Activated CD8-positive, alpha-beta memory T cell treated with anti-CD3 and anti-CD28 coated beads for 1 hour (primary cell): ENCODE data around the gene RABL3.

Source experiments
- DNase-seq, 2 donors: peaks; one replicate each; pipeline ENCODE4 v3.0.0-alpha.2; 2020; ENCODE audit warnings: low read depth in 1 of 2; ENCODE audit errors: extremely low read depth in 1 of 2

The RABL3 gene

GRCh38 chr3:120749843-120750242 lies 7.5 kb upstream of the RABL3 start:
- no peak for DNase-seq

- no peak for DNase-seq
Observed at GRCh38 chr3:120745466-120745865, 3.1 kb upstream of the RABL3 start.

DNA sequence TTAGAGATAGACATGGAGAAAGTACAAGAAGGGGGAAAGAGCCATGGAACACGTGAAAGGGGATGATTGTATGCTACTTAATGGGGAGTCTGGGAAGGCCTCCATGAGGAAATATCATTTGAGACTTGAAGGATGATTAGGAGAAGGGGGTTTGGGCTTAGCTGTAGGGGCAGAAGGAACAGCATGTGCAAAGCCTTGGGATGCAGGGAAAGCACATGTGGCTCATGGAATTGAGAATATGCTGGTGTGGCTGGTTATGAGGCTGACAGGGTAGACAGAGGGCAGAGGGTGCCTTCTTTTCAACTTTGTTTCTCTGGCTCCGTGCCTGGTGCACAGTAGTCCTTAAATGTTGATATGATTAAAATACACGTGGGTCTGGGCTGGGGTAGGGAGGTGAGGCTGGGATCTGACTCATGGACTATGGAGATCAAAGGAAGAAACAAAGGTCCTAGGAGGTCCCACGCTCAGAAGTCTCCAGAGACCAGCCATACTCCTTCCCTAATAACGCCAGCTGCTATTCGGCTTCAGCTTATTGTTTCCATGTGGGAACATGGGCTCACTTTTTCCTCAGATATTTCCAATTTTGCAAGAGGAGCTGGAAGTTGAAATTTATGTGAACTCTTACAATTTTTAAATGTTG lies 1.4 kb upstream of the RABL3 start:
- no peak for DNase-seq

GRCh38 chr3:120742849-120743365 lies 591 bp upstream of the RABL3 start:
- peak in 1 of 2 donors; percentile 6 for DNase-seq

DNA sequence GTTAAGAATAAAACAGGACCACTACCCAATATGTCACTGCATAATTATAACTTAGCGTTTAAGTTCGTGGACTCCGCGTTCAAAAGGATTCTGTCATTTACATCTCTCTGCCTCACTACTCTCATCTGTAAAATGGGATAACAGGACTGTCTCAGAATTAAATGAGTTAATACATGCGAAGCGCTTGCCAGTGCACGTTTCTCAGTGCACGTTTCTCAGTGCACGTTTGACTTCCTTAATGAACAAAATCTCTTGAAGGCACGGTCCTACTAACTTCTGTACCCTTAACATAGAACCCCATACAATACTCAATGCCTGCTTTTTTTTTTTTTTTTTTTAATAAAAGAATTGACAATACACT lies 499 bp downstream of the RABL3 start:
- DNase-seq: no peak

GRCh38 chr3:120741320-120741719 lies 996 bp downstream of the RABL3 start:
- DNase-seq: no peak

DNA sequence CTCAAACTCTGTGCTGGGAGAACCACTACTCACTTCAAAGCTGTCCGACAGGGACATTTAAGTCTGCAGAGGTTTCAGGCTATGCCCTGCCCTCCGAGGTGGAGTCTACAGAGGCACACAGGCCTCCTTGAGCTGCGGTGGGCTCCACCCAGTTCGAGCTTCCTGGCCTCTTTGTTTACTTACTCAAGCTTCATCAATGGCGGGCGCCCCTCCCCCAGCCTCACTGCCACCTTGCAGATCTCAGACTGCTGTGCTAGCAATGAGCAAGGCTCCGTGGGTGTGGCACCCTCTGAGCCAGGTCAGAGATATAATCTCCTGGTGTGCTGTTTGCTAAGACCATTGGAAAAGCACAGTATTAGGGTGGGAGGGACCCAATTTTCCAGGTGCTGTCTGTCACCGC lies 4.3 kb downstream of the RABL3 start:
- peak in 1 of 2 donors; percentile 2 for DNase-seq

GRCh38 chr3:120730576-120731542 lies 11.5 kb downstream of the RABL3 start:
- DNase-seq: no peak

DNA sequence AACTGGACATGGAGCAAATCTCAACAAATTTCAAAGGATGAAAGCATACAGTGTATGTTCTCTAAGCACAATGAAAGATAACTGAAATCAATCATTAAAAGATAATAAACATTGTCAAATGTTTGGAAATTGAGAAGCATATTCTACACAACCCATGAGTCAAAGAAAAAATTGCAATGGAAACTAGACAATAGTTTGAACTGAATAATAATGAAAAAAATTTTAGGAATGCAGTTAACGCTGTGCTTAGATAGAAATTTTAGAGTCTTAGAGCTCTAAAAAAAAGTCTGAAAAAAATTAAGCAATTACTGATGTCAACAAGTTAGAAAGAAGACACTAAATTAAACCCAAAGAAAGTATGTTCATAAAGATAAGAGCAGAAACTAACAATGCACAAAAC lies 15.5 kb downstream of the RABL3 start:
- no peak for DNase-seq

DNA sequence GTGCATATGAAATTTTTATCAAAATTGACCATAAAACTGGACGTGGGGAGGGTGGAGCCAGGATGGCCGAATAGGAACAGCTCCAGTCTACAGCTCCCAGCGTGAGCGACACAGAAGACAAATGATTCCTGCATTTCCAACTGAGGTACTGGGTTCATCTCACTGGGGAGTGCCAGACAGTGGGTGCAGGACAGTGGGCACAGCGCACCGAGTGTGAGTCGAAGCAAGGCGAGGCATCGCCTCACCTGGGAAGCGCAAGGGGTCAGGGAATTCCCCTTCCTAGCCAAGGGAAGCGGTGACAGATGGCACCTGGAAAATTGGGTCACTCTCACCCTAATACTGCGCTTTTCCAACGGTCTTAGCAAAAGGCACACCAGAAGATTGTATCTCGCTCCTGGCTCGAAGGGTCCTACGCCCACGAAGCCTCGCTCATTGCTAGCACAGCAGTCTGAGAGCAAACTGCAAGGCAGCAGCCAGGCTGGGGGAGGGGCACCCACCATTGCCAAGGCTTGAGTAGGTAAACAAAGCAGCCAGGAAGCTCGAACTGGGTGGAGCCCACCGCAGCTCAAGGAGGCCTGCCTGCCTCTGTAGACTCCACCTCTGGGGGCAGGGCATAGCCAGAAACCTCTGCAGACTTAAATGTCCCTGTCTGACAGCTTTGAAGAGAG lies 23.0 kb downstream of the RABL3 start:
- DNase-seq: peak; percentile 54 to 67

GRCh38 chr3:120713262-120713661 lies 29.1 kb downstream of the RABL3 start:
- DNase-seq: no peak

DNA sequence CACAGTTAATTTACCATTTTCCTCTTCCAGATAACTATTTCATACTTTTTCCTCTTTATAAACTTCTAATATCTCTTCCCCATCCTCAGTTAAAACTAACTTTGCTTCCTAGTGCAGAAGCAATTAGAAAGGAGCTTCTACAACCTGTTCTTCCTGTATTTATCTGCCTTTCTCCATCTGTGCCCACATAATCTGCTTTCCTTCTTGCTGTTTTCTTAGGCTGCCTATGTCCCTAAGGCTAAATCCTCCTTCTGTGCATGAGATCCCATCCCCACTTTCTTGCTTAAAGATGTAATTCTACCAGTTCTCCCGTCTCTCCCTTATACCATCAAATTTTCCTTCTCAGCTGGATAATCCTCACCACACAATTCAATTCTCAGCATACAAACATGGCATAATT lies 31.9 kb downstream of the RABL3 start:
- no peak for DNase-seq

GRCh38 chr3:120708408-120708807 lies 33.9 kb downstream of the RABL3 start:
- no peak for DNase-seq

DNA sequence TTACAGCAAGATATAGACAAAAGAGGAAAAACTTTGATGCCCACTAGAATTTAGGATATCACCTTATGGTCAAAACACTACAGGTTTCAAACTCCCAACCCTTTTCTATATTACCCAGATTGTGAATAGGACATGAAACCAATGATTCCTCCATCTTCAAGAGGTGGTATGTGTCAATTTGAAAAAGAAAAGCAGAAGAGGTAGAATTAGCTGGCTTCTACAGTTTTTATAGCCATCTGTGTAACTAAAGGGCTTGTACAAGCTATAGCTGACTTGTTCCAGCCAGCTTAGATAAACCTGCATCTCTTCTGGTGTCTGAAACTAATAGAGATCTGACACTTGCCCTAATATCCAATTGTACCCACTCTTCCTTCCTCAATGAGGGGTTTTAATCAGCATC lies 35.4 kb downstream of the RABL3 start:
- DNase-seq: no peak

DNA sequence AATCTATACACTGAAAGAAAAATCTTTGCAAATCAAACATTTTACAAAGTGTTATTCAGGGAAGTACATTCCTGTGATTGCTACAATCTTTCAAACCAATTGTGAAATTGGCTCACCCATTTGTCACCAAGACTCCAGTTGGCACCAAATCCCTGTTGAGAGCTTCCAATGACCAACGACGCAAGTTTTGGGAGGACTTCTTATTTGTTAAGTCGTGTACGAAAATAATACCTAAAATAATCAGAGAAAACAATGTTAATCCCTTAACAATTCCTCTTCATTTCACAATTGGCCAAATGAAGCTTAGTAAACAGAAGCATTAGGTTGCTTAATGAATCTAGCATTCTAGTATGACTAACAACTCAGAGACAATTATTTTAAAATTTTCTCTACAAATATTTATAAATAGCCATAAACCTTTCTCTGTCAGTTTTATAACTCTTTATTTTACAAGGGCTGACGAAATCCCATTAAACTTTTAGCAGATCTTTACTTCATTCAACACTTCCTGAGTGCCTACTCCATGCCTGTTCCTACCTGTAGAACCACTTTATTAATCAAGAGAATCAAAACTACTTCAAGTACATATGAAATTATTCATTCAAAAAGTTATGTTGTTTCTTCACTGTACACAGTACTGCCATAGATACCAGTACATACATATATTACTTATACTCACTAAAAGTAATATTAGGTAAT lies 36.3 kb downstream of the RABL3 start:
- no peak for DNase-seq

- no peak for DNase-seq
Observed at GRCh38 chr3:120699333-120699732, 43.0 kb downstream of the RABL3 start.

- DNase-seq: no peak
Observed at GRCh38 chr3:120693439-120694171, 48.7 kb downstream of the RABL3 start.

DNA sequence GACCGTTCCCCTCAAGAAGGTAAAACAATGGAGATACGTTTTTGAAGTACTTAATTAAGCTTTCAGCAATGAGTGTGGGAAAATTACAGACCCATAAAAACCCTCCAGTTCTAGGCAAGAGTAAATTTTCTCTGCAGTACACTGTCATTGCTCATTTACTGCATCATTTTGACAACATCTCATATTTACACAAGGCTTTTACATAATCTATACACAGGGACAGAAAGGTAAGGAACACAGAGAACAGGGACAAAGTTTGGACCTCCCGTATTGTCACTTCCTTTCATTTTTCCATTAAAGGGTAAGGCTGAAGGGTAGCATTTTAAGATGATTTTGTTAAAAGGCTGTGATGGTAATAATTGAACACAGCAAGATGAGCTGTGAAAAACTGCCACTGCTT lies 52.9 kb downstream of the RABL3 start:
- no peak for DNase-seq

GRCh38 chr3:120688121-120688520 lies 54.2 kb downstream of the RABL3 start:
- DNase-seq: no peak

GRCh38 chr3:120685411-120685810 lies 56.9 kb downstream of the RABL3 start:
- DNase-seq: no peak
